Measurements from ENCODE around the gene IDH3A. TPM values are rescaled to one million over a fixed set of nuclear protein-coding genes. Genes with fewer than 3 reads are reported as not detected.

IDH3A gene
- total RNA-seq, 2 donors from 2014 or later, result 131 to 138 TPM

GRCh38 chr15:78220713-78221112 is 71.6 kb downstream of the IDH3A start:
- no peak overlapping the region for H3K27ac Mint-ChIP-seq
- ATAC-seq (no peak), DNase-seq (ENCODE audit: low spot score in 2 of 2) (no peak)
- no peaks in the 10 kb centered on the region for H3K36me3 Mint-ChIP-seq
- H3K9me3 Mint-ChIP-seq, result no peaks in the 10 kb centered on the region

Other genes with a start within 250 kb of the IDH3A start
- gene TBC1D2B, start 71.7 kb upstream of the IDH3A start, total RNA-seq, result 10 to 100 TPM; 55.9 to 82.2 TPM
- gene SH2D7, start 56.8 kb upstream of the IDH3A start, total RNA-seq, result not detected
- 1 to 10 TPM; 1.4 to 1.6 TPM for gene CIB2, start 17.9 kb upstream of the IDH3A start, total RNA-seq
- not detected for gene ACSBG1, start 85.2 kb downstream of the IDH3A start, total RNA-seq
- gene DNAJA4, start 115.2 kb downstream of the IDH3A start, total RNA-seq, result 10 to 100 TPM; 39.0 to 57.1 TPM
- gene SKIC8, start 150.2 kb downstream of the IDH3A start, total RNA-seq, result 10 to 100 TPM; 52.3 to 54.1 TPM
- gene CRABP1, start 191.0 kb downstream of the IDH3A start, total RNA-seq, result 1 to 10 TPM in 1 of 2 donors, not detected in 1; 1.7 TPM